ENCODE results near the gene USHBP1. TPM values are rescaled to one million over a fixed set of nuclear protein-coding genes. Genes with fewer than 3 reads are reported as not detected.

The USHBP1 gene
- total and polyA plus RNA-seq, 2 of the 13 experiments (the other 11 are each of a cell fraction or from before 2014, with no cell fraction given), result 0.15 to 1.5 TPM

GRCh38 chr19:17282488-17283125, 18.1 kb upstream of the USHBP1 start (continued):
- TF ChIP-seq TIGD3 (CRISPR knock-in tag; IDR thresholded peaks at IDR 0.05; ENCODE audit: borderline replicate concordance), result 0 out of 2 replicates have a peak, but pooled peaks have one; percentile 67
- TF ChIP-seq KDM4B (CRISPR knock-in tag; IDR thresholded peaks at IDR 0.05), result 0 out of 2 replicates have a peak, but pooled peaks have one; percentile 29
- 0 out of 2 replicates have a peak, but pooled peaks have one; percentile 21 for TF ChIP-seq PRDM10 (CRISPR knock-in tag; IDR thresholded peaks at IDR 0.05; ENCODE audit: low read depth)
- 0 out of 2 replicates have a peak, but pooled peaks have one; percentile 18 for TF ChIP-seq ZNF143 (CRISPR knock-in tag; IDR thresholded peaks at IDR 0.05)
- TF ChIP-seq SRY (CRISPR knock-in tag; IDR thresholded peaks at IDR 0.05), result 0 out of 2 replicates have a peak, but pooled peaks have one; percentile 41
- 0 out of 2 replicates have a peak, but pooled peaks have one; percentile 37 for TF ChIP-seq ZKSCAN8 (CRISPR knock-in tag; IDR thresholded peaks at IDR 0.05; ENCODE audit: borderline replicate concordance)
- 0 out of 2 replicates have a peak, but pooled peaks have one; percentile 5 for TF ChIP-seq HNF4A (CRISPR knock-in tag; IDR thresholded peaks at IDR 0.05)
- TF ChIP-seq ZFP1 (CRISPR knock-in tag; IDR thresholded peaks at IDR 0.05), result no peak
- no peak for TF ChIP-seq FOXK1 (CRISPR knock-in tag; IDR thresholded peaks at IDR 0.05; ENCODE audit: borderline replicate concordance, low read depth)
- no peak for TF ChIP-seq GPBP1L1 (CRISPR knock-in tag; IDR thresholded peaks at IDR 0.05)
- TF ChIP-seq ZNF576 (CRISPR knock-in tag; IDR thresholded peaks at IDR 0.05), result 0 out of 2 replicates have a peak, but pooled peaks have one; percentile 69
- TF ChIP-seq SATB2 (CRISPR knock-in tag; IDR thresholded peaks at IDR 0.05), result no peak
- peak; percentile 91; the same call in 1 of the 2 replicates for TF ChIP-seq HINFP (CRISPR knock-in tag; IDR thresholded peaks at IDR 0.05; ENCODE audit: low read depth)
- TF ChIP-seq XBP1 (CRISPR knock-in tag; IDR thresholded peaks at IDR 0.05), result no peak
- peak; percentile 58; the same call in 1 of the 2 replicates for TF ChIP-seq ZNF839 (CRISPR knock-in tag; IDR thresholded peaks at IDR 0.05; ENCODE audit: borderline replicate concordance)
- TF ChIP-seq SNAPC2 (CRISPR knock-in tag; IDR thresholded peaks at IDR 0.05), result no peak
- TF ChIP-seq PHF21A (CRISPR knock-in tag; IDR thresholded peaks at IDR 0.05), result no peak
- no peak for TF ChIP-seq E2F2 (CRISPR knock-in tag; IDR thresholded peaks at IDR 0.05; ENCODE audit: borderline replicate concordance)
- no peak for TF ChIP-seq PAX8 (CRISPR knock-in tag; IDR thresholded peaks at IDR 0.05; ENCODE audit: borderline replicate concordance)
- TF ChIP-seq SMAD1 (CRISPR knock-in tag; IDR thresholded peaks at IDR 0.05; ENCODE audit: borderline replicate concordance, low read depth), result peak; percentile 78; the same call in 1 of the 2 replicates

Data from HepG2 (cell line).